Kidney epithelial cell (primary cell): ENCODE measurements around the gene KIAA1191. TPM values are rescaled to one million over a fixed set of nuclear protein-coding genes. Genes with fewer than 3 reads are reported as not detected.

Source experiments
- DNase-seq: peaks from one replicate; pipeline ENCODE4 v3.0.0-alpha.2; 2010; ENCODE audit warnings: low read depth
- H3K27me3 ChIP-seq: 2 replicates; pipeline ENCODE4 v1.6.0; 2011; ENCODE audit warnings: low read length; ENCODE audit not compliant: control insufficient read depth, insufficient read depth
- H3K36me3 ChIP-seq: 2 replicates; pipeline ENCODE4 v1.5.1; 2011; ENCODE audit warnings: low read length; ENCODE audit not compliant: control insufficient read depth, insufficient read depth
- H3K4me3 ChIP-seq: 2 replicates; pipeline ENCODE4 v1.5.1; 2011; ENCODE audit warnings: low read depth, mild to moderate bottlenecking, control low read depth, low read length
- CTCF ChIP-seq: IDR thresholded peaks from 2 replicates; pipeline ENCODE4 v1.5.1; 2011; ENCODE audit warnings: mild to moderate bottlenecking, moderate library complexity, low read length, control low read depth, inconsistent platforms; ENCODE audit not compliant: insufficient read depth, poor library complexity, severe bottlenecking
- total RNA-seq: library from RNA; depleted of rRNA; stranded (reverse); fragments of >200 nt; gene quantifications from 2 replicates; pipeline ENCODE4 v1.2.3, GENCODE V29; 2015

KIAA1191 gene
- total RNA-seq, 1 donor from 2014 or later, result 92.4 TPM

- DNase-seq, result no peak
- Histone ChIP-seq H3K4me3 (no peak overlapping the region), H3K27me3 (no peaks in the 10 kb centered on the region), H3K36me3 (no peaks in the 10 kb centered on the region)
- TF ChIP-seq CTCF, result no peak
These were observed 45.0 kb upstream of the KIAA1191 start for GRCh38 chr5:176406436-176407052.

- H3K4me3 ChIP-seq, result no peak overlapping the region
- no peak for DNase-seq
- peak; percentile 2 for TF ChIP-seq CTCF
- no peaks in the 10 kb centered on the region for H3K36me3 ChIP-seq
- no peaks in the 10 kb centered on the region for H3K27me3 ChIP-seq
These were observed 44.3 kb upstream of the KIAA1191 start for GRCh38 chr5:176405656-176406435.

- Histone ChIP-seq H3K4me3 (no peak overlapping the region), H3K36me3 (no peaks in the 10 kb centered on the region)
- no peak for DNase-seq
These were observed 40.0 kb upstream of the KIAA1191 start for GRCh38 chr5:176401281-176402205.

GRCh38 chr5:176400382-176401156, 39.0 kb upstream of the KIAA1191 start:
- Histone ChIP-seq H3K36me3 (no peaks in the 10 kb centered on the region), H3K4me3 (no peak overlapping the region), H3K27me3 (no peaks in the 10 kb centered on the region)
- no peak for TF ChIP-seq CTCF
- DNase-seq, result no peak

More at GRCh38 chr5:176401281-176402205, 40.0 kb upstream of the KIAA1191 start:
- no peaks in the 10 kb centered on the region for H3K27me3 ChIP-seq
- TF ChIP-seq CTCF, result no peak

GRCh38 chr5:176397736-176398420, 36.3 kb upstream of the KIAA1191 start:
- Histone ChIP-seq H3K27me3 (no peaks in the 10 kb centered on the region), H3K36me3 (no peaks in the 10 kb centered on the region), H3K4me3 (no peak overlapping the region)
- no peak for TF ChIP-seq CTCF
- DNase-seq, result no peak
